Measurements from ENCODE around the gene OTUB1.

DNA sequence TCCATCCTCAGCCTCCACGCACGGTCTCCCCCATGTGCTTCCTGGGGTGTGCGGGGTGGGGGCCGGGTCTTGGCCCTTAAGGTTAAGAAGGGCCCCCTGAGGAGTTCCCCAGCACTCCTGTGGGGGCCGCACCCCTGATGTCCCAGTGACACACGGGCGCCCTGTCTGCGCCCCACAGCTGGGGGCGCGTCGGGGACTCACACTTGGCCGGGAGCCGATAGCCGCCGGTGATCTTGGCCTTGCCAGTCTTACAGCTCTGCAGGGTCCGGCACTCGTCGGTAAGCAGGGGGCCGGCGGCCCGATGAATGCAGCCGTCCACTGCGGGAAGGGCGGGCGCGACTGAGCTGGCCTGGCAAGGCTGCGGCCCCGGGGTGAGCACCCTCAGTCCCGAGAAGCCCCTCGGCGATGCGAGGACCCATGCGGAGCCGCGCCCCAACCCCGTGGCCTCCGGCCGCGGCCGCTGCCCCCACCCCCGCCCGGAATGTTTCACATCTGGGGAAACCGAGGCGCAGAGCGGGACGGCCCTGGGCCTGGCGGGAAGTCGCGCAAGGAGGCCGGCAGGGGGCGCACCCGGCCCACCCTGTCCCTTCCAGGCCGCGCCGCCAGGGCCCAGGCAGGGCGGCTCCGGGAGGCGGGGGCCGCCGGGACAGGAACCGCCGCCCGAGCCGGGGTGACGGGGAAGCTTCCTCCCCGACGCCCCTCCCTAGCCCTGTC lies 13.9 kb downstream of the OTUB1 start:
- TF ChIP-seq POLR2A (IDR thresholded peaks at IDR 0.05), result no peak
- TF ChIP-seq, protein P1, sequence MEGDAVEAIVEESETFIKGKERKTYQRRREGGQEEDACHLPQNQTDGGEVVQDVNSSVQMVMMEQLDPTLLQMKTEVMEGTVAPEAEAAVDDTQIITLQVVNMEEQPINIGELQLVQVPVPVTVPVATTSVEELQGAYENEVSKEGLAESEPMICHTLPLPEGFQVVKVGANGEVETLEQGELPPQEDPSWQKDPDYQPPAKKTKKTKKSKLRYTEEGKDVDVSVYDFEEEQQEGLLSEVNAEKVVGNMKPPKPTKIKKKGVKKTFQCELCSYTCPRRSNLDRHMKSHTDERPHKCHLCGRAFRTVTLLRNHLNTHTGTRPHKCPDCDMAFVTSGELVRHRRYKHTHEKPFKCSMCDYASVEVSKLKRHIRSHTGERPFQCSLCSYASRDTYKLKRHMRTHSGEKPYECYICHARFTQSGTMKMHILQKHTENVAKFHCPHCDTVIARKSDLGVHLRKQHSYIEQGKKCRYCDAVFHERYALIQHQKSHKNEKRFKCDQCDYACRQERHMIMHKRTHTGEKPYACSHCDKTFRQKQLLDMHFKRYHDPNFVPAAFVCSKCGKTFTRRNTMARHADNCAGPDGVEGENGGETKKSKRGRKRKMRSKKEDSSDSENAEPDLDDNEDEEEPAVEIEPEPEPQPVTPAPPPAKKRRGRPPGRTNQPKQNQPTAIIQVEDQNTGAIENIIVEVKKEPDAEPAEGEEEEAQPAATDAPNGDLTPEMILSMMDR (IDR thresholded peaks at IDR 0.05), result peak; percentile 77 to 99 (median 90)
- TF ChIP-seq EP300 (IDR thresholded peaks at IDR 0.05), result no peak

Measured in tibial nerve (tissue), 4 donors.